Retinal pigment epithelial cell (primary cell): Measurements from ENCODE around the gene FAM184B.

ENCODE experiments used
- DNase-seq: peaks from one replicate; pipeline ENCODE4 v3.0.0-alpha.2; 2010; ENCODE audit warnings: low read depth
- H3K4me3 ChIP-seq: 2 replicates; pipeline ENCODE4 v1.5.1; 2011; ENCODE audit warnings: mild to moderate bottlenecking, low read length, control low read depth, moderate library complexity
- CTCF ChIP-seq: conservative IDR thresholded peaks from 2 replicates; pipeline ENCODE4 v1.5.1; 2011; ENCODE audit warnings: low read depth, low read length, control low read depth, inconsistent platforms

Gene FAM184B

GRCh38 chr4:17797808-17798207, 16.4 kb upstream of the FAM184B start:
- no peak for TF ChIP-seq CTCF
- H3K4me3 ChIP-seq, result no peak overlapping the region
- no peak for DNase-seq

DNA sequence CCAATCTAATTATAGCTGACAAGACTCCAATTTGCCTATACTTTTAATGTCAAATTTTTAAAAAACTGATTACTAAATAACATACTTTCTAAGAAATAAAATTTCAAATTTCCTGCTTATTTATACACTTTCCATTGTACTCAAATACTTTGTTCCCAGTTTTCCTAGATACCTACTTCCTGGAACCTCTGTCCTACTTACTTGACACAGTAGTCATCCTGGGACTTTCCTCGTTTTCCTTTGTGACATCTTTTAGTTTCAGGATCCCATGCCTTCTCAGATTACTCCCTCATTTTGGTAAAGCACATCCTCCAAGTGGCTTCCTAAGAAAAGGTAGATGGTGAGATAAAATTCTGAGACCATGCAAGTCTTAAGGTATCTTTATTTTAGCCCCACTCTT, 13.3 kb upstream of the FAM184B start:
- no peak for DNase-seq
- H3K4me3 ChIP-seq, result no peak overlapping the region
- TF ChIP-seq CTCF, result no peak

- H3K4me3 ChIP-seq, result no peak overlapping the region
- no peak for DNase-seq
- TF ChIP-seq CTCF, result no peak
Observed at GRCh38 chr4:17788956-17789355, 7.5 kb upstream of the FAM184B start.

GRCh38 chr4:17787315-17787714, 5.9 kb upstream of the FAM184B start:
- no peak for DNase-seq
- no peak for TF ChIP-seq CTCF
- no peak overlapping the region for H3K4me3 ChIP-seq

DNA sequence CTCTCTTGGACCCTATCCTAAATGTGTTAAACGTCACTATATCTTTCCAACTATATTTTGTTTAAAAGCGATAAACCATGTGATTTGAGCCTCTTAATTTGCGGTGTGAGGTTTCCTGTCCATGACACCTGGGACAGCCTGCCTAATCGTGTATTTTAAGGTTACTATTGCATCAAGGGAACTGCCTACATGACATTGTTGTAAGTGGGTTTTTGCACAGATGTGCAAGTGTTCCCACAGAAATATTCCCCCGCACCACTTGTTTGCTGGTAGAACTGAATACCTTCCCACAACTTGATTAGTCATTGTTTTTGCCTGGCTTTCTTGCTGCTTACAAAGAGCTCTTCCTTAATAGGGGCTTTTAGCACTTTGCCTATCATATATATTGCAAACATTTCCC, 5.1 kb upstream of the FAM184B start:
- DNase-seq, result no peak
- no peak for TF ChIP-seq CTCF
- H3K4me3 ChIP-seq, result no peak overlapping the region

- no peak overlapping the region for H3K4me3 ChIP-seq
- TF ChIP-seq CTCF, result peak; percentile 1
- no peak for DNase-seq
Observed at GRCh38 chr4:17785858-17786257, 4.4 kb upstream of the FAM184B start.

- peak; percentile 60 for DNase-seq
- TF ChIP-seq CTCF, result no peak
- H3K4me3 ChIP-seq, result peak overlapping the region; percentile 57
Observed at GRCh38 chr4:17780501-17781299, 721 bp downstream of the FAM184B start.
